ENCODE measurements around the gene RUNX1. TPM values are rescaled to one million over a fixed set of nuclear protein-coding genes. Genes with fewer than 3 reads are reported as not detected.

The RUNX1 gene
- total RNA-seq, 3 donors from 2014 or later, result 24.8 to 165 (median 127) TPM

GRCh38 chr21:34971656-34972055, 77.4 kb downstream of the RUNX1 start:
- H3K36me3 ChIP-seq, result no peaks in the 10 kb centered on the region
- no peak for DNase-seq (ENCODE audit: low spot score in 2 of 2)
- intact Hi-C loops (cut with DNase I; ENCODE audit: low total_unique reads), result no loop called here
- H3K4me1 ChIP-seq, result no peaks in the 10 kb centered on the region
- no peaks in the 10 kb centered on the region for H3K9me3 ChIP-seq
- no peaks in the 10 kb centered on the region for H3K27me3 ChIP-seq
- no peak overlapping the region for H3K4me3 ChIP-seq
- no peak for TF ChIP-seq CTCF (IDR thresholded peaks at IDR 0.05)
- TF ChIP-seq POLR2AphosphoS5 (IDR thresholded peaks at IDR 0.05), result no peak
- no peak for TF ChIP-seq POLR2A (IDR thresholded peaks at IDR 0.05)
- no peak overlapping the region for H3K27ac ChIP-seq

GRCh38 chr21:34970566-34970965, 78.5 kb downstream of the RUNX1 start:
- Histone ChIP-seq H3K27me3 (no peaks in the 10 kb centered on the region), H3K36me3 (no peaks in the 10 kb centered on the region), H3K9me3 (no peaks in the 10 kb centered on the region), H3K27ac (no peak overlapping the region), H3K4me3 (no peak overlapping the region), H3K4me1 (no peaks in the 10 kb centered on the region)
- no peak for DNase-seq (ENCODE audit: low spot score in 2 of 2)
- intact Hi-C loops (cut with DNase I; ENCODE audit: low total_unique reads), result no loop called here
- TF ChIP-seq CTCF (IDR thresholded peaks at IDR 0.05), result no peak
- TF ChIP-seq POLR2AphosphoS5 (IDR thresholded peaks at IDR 0.05), result no peak
- TF ChIP-seq POLR2A (IDR thresholded peaks at IDR 0.05), result no peak

GRCh38 chr21:34970167-34970500, 79.0 kb downstream of the RUNX1 start:
- DNase-seq (ENCODE audit: low spot score in 2 of 2), result no peak
- H3K4me1 ChIP-seq, result no peaks in the 10 kb centered on the region
- no peaks in the 10 kb centered on the region for H3K9me3 ChIP-seq
- TF ChIP-seq POLR2AphosphoS5 (IDR thresholded peaks at IDR 0.05) (no peak), CTCF (IDR thresholded peaks at IDR 0.05) (no peak), POLR2A (IDR thresholded peaks at IDR 0.05) (no peak)
- no peaks in the 10 kb centered on the region for H3K27me3 ChIP-seq
- no peaks in the 10 kb centered on the region for H3K36me3 ChIP-seq
- intact Hi-C loops (cut with DNase I; ENCODE audit: low total_unique reads), result no loop called here
- no peak overlapping the region for H3K4me3 ChIP-seq
- no peak overlapping the region for H3K27ac ChIP-seq

GRCh38 chr21:34969423-34970166, 79.5 kb downstream of the RUNX1 start:
- DNase-seq (ENCODE audit: low spot score in 2 of 2), result no peak

More at GRCh38 chr21:34969423-34970166, 79.5 kb downstream of the RUNX1 start:
- no peaks in the 10 kb centered on the region for H3K27me3 ChIP-seq
- no peak overlapping the region for H3K27ac ChIP-seq
- H3K4me1 ChIP-seq, result no peaks in the 10 kb centered on the region
- intact Hi-C loops (cut with DNase I; ENCODE audit: low total_unique reads), result no loop called here
- TF ChIP-seq POLR2A (IDR thresholded peaks at IDR 0.05) (no peak), POLR2AphosphoS5 (IDR thresholded peaks at IDR 0.05) (no peak), CTCF (IDR thresholded peaks at IDR 0.05) (no peak)
- no peaks in the 10 kb centered on the region for H3K36me3 ChIP-seq
- no peaks in the 10 kb centered on the region for H3K9me3 ChIP-seq
- H3K4me3 ChIP-seq, result no peak overlapping the region
